OCI-LY1 (cell line): ENCODE data around the gene LDLRAD4.

Experiments
- H2AFZ ChIP-seq: fragments of 200-600 bp; sonication (generic), shearing (Covaris generic); 2 replicates; pipeline ENCODE4 v1.6.0; 2014; ENCODE audit warnings: antibody characterized with exemption, mild to moderate bottlenecking, low read length
- H3F3A ChIP-seq: fragments of 200-600 bp; sonication (generic), shearing (Covaris generic); 2 replicates; pipeline ENCODE4 v1.6.0; 2014; ENCODE audit warnings: mild to moderate bottlenecking, antibody characterized with exemption, low read length, moderate library complexity; ENCODE audit not compliant: insufficient read depth
- H3K27ac ChIP-seq: fragments of 200-600 bp; sonication (generic); 2 replicates; pipeline ENCODE4 v1.5.1; 2014; ENCODE audit warnings: low read length, mixed run types, mild to moderate bottlenecking, low read depth; ENCODE audit not compliant: poor library complexity, severe bottlenecking
- H3K27me3 ChIP-seq: fragments of 200-600 bp; sonication (generic); 2 replicates; pipeline ENCODE4 v1.6.0; 2014; ENCODE audit warnings: antibody characterized with exemption, mild to moderate bottlenecking, low read length, moderate library complexity; ENCODE audit not compliant: insufficient read depth
- H3K36me3 ChIP-seq: fragments of 200-600 bp; sonication (generic); 2 replicates; pipeline ENCODE4 v1.6.1; 2014; ENCODE audit warnings: mild to moderate bottlenecking, antibody characterized with exemption, low read length, moderate library complexity, mixed read lengths; ENCODE audit not compliant: insufficient read depth
- H3K4me1 ChIP-seq: fragments of 200-600 bp; sonication (generic); 2 replicates; pipeline ENCODE4 v1.5.1; 2014; ENCODE audit warnings: mild to moderate bottlenecking, low read length, moderate library complexity; ENCODE audit not compliant: insufficient read depth, severe bottlenecking
- H3K4me2 ChIP-seq: fragments of 200-600 bp; sonication (generic), shearing (Covaris generic); 2 replicates; pipeline ENCODE4 v1.6.1; 2014; ENCODE audit warnings: low read length
- H3K4me3 ChIP-seq: fragments of 200-600 bp; sonication (generic); 2 replicates; pipeline ENCODE4 v1.5.1; 2014; ENCODE audit warnings: low read length, low read depth, mild to moderate bottlenecking, mixed read lengths; ENCODE audit not compliant: poor library complexity, severe bottlenecking
- H3K79me2 ChIP-seq: fragments of 200-600 bp; shearing (Covaris generic); 2 replicates; pipeline ENCODE4 v1.6.1; 2016; ENCODE audit warnings: mixed run types, low read length, mixed read lengths; ENCODE audit not compliant: insufficient read depth
- H3K9ac ChIP-seq: fragments of 200-600 bp; sonication (generic), shearing (Covaris generic); 2 replicates; pipeline ENCODE4 v1.6.1; 2014; ENCODE audit warnings: mild to moderate bottlenecking, low read length, mixed read lengths
- H3K9me2 ChIP-seq: fragments of 200-600 bp; sonication (generic), shearing (Covaris generic); 2 replicates; pipeline ENCODE4 v1.6.1; 2014; ENCODE audit warnings: low read depth, mild to moderate bottlenecking, low read length, mixed read lengths
- H3K9me3 ChIP-seq: fragments of 200-600 bp; shearing (Covaris generic); 2 replicates; pipeline ENCODE4 v1.6.1; 2014; ENCODE audit warnings: low read length, mixed read lengths
- H4K20me1 ChIP-seq: fragments of 200-600 bp; sonication (generic), shearing (Covaris generic); 2 replicates; pipeline ENCODE4 v1.6.0; 2016; ENCODE audit warnings: mild to moderate bottlenecking, low read length; ENCODE audit not compliant: insufficient read depth
- CTCF ChIP-seq: fragments of 200-600 bp; sonication (generic), shearing (Covaris generic); IDR thresholded peaks from 2 replicates; pipeline ENCODE4 v1.5.1; 2017; ENCODE audit warnings: mild to moderate bottlenecking, antibody characterized with exemption, low read length, moderate library complexity, mixed read lengths
- EZH2 ChIP-seq: fragments of 200-600 bp; sonication (generic), shearing (Covaris generic); IDR thresholded peaks from 2 replicates; pipeline ENCODE4 v1.8.0; 2017; ENCODE audit warnings: borderline replicate concordance, mixed run types, mild to moderate bottlenecking, antibody characterized with exemption, low read length, moderate library complexity, mixed read lengths

Gene LDLRAD4

DNA sequence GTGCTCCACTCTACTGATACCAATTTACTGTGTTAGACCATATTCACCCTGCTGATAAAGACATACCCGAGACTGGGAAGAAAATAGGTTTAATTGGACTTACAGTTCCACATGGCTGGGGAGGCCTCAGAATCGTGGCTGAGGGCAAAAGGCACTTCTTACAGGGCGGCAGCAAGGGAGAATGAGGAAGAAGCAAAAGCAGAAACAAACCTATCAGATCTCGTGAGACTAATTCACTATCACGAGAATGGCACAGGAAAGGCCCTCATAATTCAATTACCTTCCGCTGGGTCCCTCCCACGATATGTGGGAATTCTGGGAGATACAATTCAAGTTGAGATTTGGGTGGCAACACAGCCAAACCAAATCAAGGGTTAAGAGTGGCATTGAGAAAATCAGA, 65.2 kb downstream of the LDLRAD4 start:
- Histone ChIP-seq H3K27ac (no peak overlapping the region), H3K4me1 (peaks cover 7% of the 10 kb centered on the region), H3K4me2 (no peak overlapping the region), H3K4me3 (no peak overlapping the region), H3K9me2 (no peaks in the 10 kb centered on the region), H3K27me3 (peaks cover 29% of the 10 kb centered on the region; the same call in 1 of the 2 replicates), H3K36me3 (no peaks in the 10 kb centered on the region), H4K20me1 (no peaks in the 10 kb centered on the region), H3K9me3 (no peaks in the 10 kb centered on the region), H3K9ac (no peak overlapping the region), H2AFZ (no peak overlapping the region), H3F3A (no peaks in the 10 kb centered on the region), H3K79me2 (no peaks in the 10 kb centered on the region)
- no peak for TF ChIP-seq EZH2
- TF ChIP-seq CTCF = no peak

GRCh38 chr18:13284330-13285027, 65.9 kb downstream of the LDLRAD4 start:
- Histone ChIP-seq H3K27ac (no peak overlapping the region), H2AFZ (no peak overlapping the region), H3K9me2 (no peaks in the 10 kb centered on the region), H3F3A (no peaks in the 10 kb centered on the region), H3K9me3 (no peaks in the 10 kb centered on the region), H3K27me3 (peaks cover 25% of the 10 kb centered on the region; the same call in 1 of the 2 replicates), H3K79me2 (no peaks in the 10 kb centered on the region), H4K20me1 (no peaks in the 10 kb centered on the region), H3K4me2 (no peak overlapping the region), H3K9ac (no peak overlapping the region), H3K4me3 (no peak overlapping the region), H3K36me3 (no peaks in the 10 kb centered on the region), H3K4me1 (peaks cover 1% of the 10 kb centered on the region)
- TF ChIP-seq EZH2 (no peak), CTCF (no peak)

GRCh38 chr18:13285874-13286273, 67.3 kb downstream of the LDLRAD4 start:
- Histone ChIP-seq H3K4me2 (no peak overlapping the region), H3K9me3 (no peaks in the 10 kb centered on the region), H2AFZ (no peak overlapping the region), H3K9me2 (no peaks in the 10 kb centered on the region), H3K27ac (no peak overlapping the region), H3F3A (no peaks in the 10 kb centered on the region), H3K9ac (no peak overlapping the region), H3K4me1 (no peaks in the 10 kb centered on the region), H3K36me3 (no peaks in the 10 kb centered on the region), H3K4me3 (no peak overlapping the region), H3K79me2 (no peaks in the 10 kb centered on the region), H4K20me1 (no peaks in the 10 kb centered on the region), H3K27me3 (peaks cover 25% of the 10 kb centered on the region; the same call in 1 of the 2 replicates)
- no peak for TF ChIP-seq CTCF
- no peak for TF ChIP-seq EZH2
